ENCODE measurements around the gene ULK2.
"Not testable (repeated sequence)": the region's sequence is repeated elsewhere in the genome, so short reads cannot be mapped to it uniquely, and the experiment has no call there.

ULK2 gene

GRCh38 chr17:19867329-19868078 lies at the start of gene ULK2:
TSS of gene ULK2 (minus strand) at chr17:19867936. CDS start at chr17:19867417, 519 bp downstream.
- DNase-seq = peak; percentile 78

GRCh38 chr17:19915245-19915978 lies 47.7 kb upstream of the ULK2 start:
- DNase-seq = peak; percentile 22

DNA sequence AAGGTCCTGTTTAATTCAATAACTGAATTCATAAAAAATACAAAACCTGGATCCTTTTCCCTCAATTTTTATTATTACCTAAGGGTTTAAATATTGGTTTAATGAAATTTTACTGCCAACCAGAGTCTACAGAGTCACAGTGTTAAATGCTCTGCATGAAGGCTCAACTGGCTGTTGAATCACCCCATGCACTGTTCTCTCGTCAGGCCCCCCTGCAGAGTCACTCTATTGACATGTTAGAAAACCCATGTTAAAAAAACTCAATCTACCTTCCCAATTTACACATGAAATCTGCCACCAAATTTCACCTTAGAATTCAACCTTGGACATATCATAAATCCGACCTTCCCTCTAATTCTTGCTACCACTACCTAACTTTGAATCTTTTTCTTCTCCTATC lies 43.3 kb upstream of the ULK2 start:
- no peak for DNase-seq

DNA sequence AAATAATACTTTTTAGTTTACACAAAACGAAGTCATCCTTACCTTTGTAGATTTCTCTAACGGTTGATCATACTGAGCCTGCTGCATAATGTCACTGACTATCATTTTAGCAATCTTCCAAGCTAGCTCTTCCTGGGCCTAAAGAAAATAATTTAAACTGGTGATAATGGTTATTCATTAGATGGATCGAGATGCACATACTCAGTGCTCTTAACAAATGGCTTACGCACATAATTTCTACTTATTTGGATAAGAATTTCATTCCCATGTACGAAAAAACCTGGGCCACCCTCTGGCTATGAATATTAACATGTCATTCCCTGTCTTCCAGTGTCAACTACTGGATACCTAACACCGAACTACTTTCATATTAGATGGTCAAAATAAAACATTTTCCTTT lies 41.4 kb upstream of the ULK2 start:
- no peak for DNase-seq

DNA sequence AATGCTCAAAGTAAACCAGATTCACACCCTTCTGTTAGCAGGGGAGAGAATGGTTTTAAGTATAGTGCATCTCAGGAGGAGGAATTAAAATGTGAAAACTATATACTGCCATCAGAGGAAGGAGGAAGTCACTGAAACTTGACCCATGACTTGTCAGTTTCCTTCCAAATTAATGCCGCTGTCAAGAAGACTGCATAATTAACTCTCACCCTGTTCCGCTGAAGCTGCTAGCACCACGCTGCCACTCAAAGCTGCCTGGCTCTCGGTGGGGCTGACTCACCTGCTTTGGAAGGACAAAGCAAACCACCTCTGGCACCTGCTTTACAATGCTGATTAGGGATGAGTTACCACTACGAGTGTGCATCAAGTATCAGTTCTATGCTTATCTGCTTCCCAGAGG lies 37.8 kb upstream of the ULK2 start:
- DNase-seq = no peak

DNA sequence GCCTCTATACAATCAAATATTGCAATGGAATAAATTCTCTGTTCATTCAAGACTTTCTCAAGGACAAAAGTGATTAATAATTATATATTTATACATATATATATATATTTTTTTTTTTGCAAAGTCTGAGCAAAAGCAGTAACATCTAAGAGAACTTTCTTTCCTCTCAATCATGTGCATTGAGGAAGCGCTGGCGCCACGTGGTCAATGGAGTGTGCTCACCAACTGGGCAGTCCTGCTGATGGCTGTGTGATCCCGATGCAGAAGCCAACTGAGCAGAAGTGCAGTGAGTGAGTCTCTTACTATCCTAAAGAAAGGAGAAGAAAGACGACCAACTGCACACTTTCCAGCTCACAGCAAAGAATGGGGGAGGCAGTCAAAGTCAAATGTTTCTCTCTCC lies 37.2 kb upstream of the ULK2 start:
- DNase-seq = no peak

DNA sequence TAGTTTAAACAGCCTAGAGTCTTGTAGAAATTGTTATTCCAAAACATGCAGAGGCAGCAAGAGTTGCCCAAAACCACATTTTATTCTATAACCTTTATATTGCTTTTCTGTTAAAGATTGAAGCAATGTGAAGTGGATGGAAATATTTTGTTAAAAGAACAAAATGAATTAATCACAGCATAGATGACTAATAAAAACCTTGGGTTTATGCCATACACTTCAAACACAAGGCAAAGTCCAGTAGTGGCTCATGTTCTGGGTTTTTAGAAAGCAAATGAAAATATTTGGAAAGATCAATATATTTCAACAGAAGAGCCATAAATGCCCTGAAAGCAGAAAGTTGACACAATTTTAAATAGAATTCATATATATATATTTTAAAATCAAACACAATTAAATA lies 36.7 kb upstream of the ULK2 start:
- peak; percentile 21 for DNase-seq

DNA sequence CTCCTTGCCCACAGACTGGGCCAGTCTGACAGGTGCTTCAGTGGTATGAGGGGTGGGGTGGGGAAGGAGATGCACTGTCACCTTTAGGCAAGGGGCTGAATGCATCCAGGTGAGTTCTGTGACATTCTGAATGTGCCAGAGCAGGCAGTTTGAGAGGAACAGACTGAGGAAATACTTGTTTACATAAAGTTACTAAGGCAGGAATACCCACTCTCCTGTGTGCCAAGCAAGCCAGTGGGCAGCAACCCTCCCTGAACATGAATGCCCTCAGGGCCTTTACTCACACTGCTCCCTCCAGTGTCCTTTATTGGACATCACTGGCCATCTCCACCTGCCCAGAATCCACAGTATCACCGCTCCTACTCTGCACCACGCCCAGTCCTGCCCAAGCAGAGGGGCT lies 33.1 kb upstream of the ULK2 start:
- DNase-seq = peak; percentile 19

DNA sequence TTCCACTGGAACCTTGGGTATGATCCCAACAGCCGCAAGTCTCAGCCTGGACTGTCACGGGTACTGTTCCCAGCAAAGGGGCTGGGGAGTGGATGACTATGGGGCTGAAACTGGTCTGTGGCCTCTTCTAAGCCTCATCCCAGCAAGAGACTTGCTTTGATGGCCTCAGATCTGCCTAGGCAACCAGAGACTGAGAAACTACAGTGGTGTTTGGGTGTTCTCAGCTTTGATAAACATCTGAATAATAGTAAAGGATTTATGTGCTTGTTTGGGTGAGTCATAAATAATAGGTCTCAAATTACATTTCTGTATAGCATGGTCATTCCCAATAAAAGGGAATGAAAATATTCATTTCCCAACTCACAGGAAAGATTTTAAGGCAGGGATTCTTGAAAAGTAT lies 30.2 kb upstream of the ULK2 start:
- peak; percentile 75 for DNase-seq

GRCh38 chr17:19897090-19897837 lies 29.5 kb upstream of the ULK2 start:
- no peak for DNase-seq

DNA sequence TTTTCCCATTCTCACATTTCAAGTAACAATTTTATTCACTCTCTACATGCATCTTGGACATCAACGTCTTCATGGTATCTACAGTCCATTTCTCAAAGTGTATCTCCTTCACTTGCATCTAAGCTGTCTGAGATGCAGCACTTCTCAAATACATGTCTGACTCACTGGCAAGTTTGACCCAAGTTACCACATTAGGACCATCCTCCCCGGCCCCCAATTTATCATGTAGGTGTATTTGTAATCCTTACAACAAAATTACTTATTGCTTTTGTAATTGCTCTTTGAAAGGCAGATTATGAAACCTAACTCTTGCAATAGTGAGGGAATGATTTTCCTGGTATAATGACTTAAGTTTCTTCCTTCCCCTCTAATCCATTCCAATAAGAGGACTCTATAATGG lies 28.9 kb upstream of the ULK2 start:
- no peak for DNase-seq

GRCh38 chr17:19890554-19890953 lies 22.8 kb upstream of the ULK2 start:
- not testable (repeated sequence) for DNase-seq

DNA sequence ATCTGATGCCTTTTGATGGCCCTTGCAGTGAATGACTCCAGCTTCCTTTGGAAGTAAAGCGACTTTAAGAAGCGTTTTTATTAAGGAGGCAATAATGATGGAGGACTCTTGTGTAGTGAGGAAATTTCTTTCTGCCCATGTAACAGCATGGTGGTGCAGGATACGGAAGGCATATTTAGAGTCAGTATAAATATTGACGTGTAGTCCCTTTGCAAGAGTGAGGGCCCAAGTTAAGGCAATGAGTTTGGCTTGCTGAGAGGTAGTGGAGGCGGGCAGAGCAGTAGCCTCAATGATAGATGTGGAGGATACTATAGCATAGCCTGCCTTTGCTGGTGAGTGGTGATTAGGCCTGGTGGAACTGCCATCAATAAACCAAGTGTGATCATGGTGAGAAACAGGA lies 22.3 kb upstream of the ULK2 start:
- DNase-seq = not testable (repeated sequence)

DNA sequence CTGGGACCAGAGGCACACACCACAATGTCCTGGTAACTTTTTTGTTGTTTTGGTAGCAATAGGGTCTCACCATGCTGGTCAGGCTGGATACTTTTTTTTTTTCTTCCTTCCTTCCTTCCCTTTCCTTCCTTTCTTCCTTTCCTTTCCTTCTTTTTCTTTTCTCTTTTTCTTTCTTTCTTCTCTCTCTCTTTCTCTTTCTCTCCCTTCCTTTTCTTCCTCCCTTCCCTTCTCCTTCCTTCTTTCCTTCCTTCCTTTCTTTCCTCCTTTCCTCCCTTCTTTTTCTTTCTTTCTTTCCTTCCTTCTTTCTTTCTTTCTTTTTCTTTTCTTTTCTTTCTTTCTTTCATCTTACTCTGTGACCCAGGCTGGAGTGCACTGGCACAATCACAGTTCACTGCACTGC lies 18.4 kb upstream of the ULK2 start:
- no peak for DNase-seq

- no peak for DNase-seq
Measured at GRCh38 chr17:19883537-19884215, 15.9 kb upstream of the ULK2 start.

- no peak for DNase-seq
Measured at GRCh38 chr17:19880393-19880792, 12.7 kb upstream of the ULK2 start.

- DNase-seq = no peak
Measured at GRCh38 chr17:19877364-19877945, 9.7 kb upstream of the ULK2 start.

DNA sequence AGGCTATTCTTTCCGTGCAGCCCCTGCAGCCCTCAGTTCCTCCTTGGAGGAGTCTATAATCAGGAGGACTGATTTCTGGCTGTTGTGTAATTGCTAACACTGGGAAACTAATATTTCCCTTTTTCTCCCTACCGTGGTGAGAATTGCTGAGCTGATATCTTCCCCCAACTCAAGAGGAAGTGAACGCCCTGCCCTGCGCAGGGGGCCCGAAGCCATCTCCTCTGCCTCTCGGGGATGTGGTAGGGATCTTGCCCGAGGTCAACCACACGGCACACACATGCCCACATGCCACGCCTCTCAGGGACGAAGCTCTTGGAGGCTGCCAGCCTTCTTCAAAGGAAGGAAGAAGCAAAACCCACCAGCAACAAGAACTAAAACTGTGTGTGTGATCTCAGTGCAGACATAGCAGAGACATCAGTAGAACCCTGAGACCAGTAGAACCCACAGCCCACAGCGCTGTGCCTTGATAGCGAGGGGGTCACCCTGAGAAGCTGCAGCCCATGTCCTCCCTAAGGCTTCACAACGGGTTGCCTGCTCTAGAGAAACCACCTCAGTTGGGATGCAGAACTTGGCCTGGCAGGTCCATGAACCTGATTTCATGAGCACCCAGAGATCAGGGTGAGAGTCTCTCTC lies 8.9 kb upstream of the ULK2 start:
- no peak for DNase-seq

- no peak for DNase-seq
Measured at GRCh38 chr17:19874256-19874655, 6.5 kb upstream of the ULK2 start.

DNA sequence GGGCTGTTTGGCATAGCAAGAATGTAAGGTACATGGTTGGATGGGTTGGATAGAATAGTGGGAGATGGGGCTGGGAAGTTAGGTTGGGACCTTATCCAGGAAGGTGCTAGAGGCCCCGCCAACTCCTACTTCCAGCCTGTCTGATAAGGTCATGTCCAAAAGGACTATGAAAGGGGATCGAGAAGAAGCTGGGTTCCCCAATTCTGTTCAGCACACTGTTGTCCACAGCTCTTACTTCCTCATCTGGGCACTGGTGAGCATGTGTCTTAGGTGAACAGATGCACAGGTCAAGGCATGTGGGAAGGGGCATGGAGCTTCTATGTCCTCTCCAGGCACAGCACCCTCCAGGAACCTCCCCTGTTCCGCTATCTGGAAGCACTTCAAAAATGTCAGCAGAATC lies 5.6 kb upstream of the ULK2 start:
- no peak for DNase-seq

GRCh38 chr17:19868079-19868395 lies 301 bp upstream of the ULK2 start:
- no peak for DNase-seq

GRCh38 chr17:19867079-19867328 lies 732 bp downstream of the ULK2 start:
- peak; percentile 68 for DNase-seq

GRCh38 chr17:19865021-19865420 lies 2.7 kb downstream of the ULK2 start:
- DNase-seq = no peak

Data from EL (cell line).